ENCODE measurements around the gene FRMD8.
"Not testable (repeated sequence)": the region's sequence is repeated elsewhere in the genome, so short reads cannot be mapped to it uniquely, and the experiment has no call there.

Gene FRMD8

DNA sequence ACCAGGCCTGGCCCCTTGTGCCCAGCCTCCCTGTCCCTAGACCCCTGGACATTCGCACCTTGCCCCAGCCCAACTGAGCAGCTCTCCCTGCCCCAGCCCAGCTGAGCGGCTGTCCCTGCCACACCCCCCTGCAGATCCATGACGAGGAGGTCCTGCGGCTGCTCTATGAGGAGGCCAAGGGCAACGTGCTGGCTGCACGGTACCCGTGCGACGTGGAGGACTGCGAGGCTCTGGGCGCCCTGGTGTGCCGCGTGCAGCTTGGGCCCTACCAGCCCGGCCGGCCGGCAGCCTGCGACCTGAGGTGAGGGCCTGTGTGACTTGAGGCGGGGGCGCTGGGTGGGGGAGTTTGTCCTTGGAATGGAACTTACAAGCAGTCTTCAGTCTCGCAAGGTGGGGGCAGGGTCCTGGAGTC is 7.7 kb downstream of the FRMD8 start:
- DNase-seq, result no peak

DNA sequence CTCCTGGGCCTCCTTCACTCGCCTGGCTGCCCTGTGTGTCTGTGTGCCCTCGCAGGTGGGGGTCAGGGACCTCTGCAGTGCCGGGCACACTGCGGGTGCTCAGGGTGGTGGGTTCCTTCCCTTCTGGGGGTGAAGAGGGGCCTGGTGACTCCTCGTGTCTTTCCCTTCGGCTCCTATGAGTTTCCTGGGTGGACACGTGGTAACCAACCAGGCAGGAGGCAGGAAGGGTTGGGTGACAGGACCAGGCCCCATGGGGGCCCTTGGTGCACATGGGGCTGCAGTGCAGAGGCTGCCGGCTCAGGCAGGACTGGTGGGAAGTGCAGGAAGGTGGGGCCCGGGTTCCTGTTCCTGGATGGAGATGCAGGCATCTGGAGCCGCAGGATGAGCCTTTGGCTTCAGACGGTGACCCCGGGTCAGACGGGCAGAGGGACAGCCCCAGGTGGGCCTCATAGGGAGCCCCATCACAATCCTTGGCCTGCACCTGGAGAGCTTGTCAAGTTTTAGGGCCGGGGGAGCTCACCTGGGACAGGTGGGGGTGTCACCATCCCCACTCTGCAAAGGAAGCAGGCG is 9.6 kb downstream of the FRMD8 start:
- DNase-seq, result no peak

DNA sequence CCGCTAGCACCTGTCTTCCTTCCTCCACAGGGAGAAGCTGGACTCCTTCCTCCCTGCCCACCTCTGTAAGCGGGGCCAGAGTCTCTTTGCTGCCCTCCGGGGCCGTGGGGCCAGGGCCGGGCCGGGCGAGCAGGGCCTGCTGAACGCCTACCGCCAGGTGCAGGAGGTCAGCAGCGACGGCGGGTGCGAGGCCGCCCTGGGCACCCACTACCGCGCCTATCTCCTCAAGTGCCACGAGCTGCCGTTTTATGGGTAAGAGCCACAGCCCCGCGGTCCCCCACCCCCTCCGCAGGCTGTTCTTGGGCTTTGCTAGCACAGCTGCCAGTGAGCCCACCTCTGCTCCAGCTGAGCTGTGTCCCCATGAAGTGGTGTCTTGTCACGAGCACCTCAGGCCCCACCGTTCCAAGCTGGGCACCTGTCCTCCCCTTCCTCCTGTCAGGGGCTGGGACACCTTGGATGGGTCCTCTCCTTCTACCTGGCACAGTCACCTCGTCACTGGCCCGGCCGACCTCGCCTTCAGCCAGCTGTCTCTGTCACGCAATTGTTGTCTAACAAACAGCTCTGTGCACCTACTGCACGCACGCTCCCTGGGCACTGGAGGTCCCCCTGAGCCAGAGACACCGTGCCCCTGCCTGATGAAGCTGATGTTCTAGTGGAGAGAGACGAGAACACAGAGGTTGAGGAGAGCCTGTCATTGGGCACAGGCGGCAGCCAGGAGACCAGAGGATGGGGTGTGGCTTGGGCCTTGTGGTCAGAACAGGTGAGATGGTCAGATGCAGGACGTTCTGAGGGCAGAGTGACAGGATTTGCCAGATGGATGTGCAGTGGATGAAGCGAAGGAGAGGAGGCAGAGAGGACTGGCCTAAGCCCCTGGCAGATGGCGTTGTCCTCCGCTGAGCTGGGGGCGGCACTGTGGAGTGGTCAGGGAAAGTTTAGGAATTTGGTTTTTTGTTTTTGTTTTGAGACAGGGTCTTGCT is 10.6 kb downstream of the FRMD8 start:
- no peak for DNase-seq

DNA sequence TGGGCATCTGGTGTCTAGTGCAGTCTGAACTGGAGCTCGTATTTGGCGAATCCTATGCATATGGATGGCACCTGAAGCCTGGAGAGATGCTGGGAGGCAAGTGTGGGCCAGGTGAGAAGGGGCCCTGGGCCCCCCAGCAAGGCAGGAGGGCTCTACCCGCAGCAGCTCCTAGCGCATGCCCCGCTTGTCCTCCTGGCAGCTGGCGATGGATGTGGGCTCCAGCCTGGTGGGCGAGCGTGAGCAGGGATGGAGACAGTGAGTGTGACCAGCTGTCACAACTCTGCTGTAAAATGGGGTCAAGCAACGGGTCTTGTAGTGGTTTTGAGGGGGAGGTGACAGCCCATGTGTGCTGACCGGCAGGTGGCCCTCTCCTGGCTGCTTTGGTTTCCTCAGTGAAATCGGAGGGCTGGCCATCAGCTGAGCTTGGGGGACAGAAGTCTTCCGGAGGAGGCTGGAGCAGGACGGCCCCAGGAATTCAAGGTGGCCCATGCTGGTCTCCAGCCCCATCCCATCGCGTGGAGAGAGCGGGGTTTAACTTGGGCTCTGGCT is 12.0 kb downstream of the FRMD8 start:
- no peak for DNase-seq

DNA sequence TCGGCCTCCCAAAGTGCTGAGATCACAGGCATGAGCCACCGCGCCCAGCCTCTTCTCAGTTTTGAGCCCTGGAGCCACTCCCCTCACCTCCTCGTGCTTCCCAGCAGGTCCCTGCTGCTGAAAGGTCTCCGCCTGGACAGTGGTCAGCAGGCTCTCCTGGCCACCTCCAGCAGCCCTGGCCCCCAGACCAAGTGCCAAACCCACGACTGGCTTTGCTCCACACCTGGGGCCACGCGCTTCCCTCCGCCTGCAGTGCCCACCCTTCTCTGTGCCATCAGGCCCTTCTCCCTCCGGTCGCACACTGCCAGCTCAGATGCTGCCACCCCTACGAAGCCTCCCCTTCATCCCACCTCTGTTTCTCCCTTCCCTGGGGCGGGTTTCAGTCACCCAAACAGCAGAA is 12.8 kb downstream of the FRMD8 start:
- DNase-seq, result no peak

DNA sequence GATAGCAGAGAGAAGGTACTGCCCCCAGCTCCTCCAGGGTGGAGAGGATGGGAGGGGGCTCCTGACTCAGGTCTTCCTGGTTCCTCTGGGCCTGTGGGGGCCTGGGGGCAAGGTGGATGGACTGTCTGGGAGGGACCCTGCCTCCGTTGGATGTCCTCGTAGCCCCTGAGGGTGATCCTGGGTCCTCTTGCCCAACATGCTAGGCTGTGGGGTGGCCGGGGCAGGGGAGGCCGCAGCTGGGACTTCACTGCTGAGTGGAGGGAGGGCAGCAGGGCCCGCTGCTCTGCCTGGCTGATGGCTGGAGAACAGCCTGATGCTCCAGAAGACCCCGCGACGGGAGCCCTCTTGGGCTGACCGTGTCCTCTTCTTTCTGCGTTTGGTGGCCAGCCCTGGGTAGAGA is 13.4 kb downstream of the FRMD8 start:
- DNase-seq, result no peak

DNA sequence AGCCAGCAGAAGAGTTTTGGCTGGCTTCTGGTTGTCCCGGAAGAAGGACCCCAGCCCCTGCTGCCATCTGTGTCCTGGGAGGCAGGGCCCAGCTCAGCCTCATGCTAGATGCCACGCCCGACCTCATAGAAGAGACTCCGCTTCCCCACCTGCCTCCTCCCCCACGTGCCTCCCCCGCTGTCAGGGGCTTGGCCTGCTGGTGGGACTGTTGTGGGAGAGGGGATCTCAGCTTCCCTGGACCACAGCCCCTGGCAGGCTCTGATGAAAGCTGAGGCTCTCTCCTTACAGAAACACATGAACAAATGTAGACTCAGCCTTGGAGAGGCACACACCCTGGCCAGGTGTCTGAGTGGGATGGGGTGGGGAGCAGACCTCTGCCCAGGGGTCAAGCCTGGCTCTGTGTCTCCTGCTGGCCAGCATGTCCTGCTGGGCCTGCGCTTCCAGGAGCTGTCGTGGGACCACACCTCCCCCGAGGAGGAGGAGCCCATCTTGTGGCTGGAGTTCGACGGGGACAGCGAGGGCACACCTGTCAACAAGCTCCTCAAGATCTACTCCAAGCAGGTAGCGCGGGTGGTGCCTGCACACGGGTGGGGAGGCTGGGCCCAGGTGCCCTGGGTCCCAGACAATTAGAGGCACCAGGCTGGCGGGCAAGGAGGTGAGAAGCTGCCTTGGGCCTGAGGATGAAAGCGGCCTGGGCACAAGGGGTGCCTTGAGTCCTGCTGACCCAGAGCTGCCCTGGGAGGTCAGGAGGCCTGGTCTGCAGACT is 14.1 kb downstream of the FRMD8 start:
- no peak for DNase-seq

DNA sequence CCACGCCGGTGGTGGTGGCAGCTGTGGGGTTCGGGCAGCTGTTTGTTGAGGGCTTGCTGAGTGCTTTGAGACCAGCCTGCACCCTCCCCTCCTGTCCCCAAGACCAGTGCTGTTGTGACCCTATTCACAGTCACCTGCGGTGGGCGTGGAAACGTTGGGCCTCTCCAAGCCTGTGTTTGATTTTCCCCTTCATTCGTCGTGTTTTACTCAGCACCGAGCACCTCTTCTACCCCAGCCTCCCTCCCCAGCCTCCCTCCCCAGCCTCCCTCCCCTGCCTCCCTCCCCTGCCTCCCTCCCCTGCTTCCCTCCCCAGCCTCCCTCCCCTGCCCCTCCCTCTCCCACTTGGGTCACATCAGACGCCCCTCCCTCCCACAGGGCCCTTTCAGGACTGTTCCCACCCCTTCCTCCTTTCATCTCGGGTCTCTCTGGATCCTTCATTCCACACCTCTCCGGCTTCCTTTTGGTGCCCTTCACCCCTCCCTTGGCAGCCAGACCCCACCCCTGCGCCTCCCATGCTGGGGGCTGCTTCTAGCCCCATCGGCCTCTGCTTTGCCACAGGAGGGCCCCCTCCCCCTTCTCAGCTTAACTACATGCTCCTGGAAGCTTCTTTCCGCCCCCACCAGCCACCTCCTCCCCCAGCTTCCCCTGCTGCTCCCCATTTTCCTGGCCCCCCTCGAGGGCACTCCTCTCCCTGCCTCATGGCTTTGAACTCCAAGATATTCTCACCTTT is 14.8 kb downstream of the FRMD8 start:
- no peak for DNase-seq

DNA sequence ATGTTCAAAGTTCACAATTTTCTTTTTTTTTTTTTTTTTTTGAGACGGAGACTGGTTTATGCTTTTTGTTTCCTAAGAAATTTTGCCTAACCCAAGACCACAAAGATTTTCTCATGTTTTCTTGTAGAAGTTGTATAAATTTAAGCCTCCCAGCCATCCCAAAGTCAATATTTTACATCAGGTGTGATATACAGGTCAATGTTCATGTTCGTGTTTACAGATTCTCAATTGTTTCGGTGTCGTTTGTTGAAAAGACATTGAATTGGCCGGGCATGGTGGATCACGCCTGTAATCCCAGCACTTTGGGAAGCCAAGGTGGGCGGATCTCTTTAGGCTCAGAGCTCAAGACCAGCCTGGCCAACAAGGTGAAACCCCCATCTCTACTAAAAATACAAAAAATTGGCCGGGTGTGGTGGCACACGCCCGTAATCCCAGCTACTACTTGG is 15.4 kb downstream of the FRMD8 start:
- no peak for DNase-seq

DNA sequence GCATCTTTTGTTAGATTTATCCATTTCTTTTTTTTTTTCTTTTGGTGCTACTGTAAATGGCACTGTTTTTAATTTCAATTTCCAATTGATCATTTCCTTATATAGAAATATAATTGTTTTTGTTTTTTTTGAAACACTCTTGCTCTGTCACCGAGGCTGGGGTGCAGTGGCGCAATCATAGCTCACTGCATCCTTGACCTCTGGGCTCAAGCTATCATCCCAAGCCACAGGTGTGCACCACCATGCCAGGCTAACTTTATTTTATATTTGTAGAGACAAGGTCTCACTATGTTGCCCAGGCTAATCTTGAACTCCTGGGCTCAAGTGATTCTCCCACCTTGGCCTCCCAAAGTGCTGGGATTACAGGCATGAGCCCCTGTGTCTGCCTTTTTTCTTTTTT is 16.4 kb downstream of the FRMD8 start:
- DNase-seq, result no peak

DNA sequence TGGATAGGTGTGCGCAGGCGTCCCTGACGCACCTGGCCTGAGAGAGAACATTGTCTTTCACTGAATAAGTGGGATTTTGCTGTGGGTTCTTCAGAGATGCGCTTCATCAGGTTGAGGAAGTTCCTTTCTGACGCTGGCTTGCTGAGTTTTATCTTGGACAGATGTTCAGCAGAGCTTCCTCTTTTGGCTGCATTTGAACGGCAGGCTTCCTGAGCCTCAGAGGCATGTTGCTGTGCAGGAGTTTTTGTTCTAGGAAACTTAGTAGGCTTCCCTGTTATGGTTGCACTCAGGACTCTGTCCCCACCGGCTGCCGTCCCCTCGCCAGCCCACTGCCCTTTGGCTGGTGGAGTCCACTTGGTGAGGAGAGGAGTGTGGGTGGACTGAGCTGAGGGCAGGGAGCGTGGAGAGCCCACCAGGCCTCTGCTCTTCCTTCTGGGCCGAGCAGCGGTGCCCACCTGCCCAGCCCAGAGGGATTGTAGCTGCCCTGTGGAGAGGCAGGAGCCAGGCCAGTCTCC is 17.2 kb downstream of the FRMD8 start:
- no peak for DNase-seq

DNA sequence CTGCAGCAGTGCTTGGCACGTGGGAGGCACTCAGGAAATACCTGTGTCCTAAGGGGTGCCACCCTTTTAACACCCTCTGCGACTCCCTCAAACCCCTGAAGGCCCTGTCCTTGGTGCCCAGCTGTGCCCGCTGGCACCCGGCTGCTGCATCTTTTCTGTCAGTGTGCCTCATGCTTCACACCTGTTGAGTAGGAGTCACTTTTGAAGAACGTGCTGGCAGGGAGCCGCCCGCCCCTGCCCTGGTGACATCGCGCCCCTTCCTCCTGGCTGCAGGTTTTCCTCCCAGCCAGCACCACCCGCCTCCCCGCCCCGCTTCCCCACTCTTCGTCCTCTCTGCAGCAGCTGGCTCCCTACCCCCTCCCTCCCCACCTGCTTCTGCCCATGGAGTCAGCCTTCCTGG is 17.8 kb downstream of the FRMD8 start:
- DNase-seq, result no peak

DNA sequence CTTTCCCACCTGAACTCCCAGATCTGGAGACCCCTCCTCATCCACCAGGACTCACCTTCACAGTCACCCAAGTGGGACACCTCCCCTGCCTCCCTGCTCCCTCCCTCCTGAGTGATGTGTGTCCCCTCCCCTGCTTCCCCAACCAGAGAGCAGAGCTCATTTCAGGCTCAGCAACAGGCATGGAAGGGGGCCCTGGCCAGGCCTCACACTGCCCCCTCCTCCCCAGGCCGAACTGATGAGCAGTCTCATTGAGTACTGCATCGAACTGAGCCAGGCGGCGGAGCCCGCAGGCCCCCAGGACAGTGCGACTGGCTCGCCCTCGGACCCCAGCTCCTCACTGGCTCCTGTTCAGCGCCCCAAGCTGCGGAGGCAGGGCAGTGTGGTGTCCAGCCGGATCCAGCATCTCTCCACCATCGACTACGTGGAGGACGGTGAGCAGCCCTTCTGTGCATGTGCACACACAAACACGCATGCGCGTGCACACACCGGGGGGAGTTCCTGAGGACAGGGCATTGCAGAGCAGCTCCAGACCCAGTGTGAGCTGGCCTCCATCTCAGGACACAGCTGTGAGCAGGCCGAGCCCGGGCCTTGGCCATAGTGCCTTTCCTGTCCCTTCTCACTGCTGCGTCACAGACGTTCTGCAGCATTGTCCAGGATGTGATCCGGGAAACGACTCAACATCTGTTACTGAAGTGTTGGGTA is 18.4 kb downstream of the FRMD8 start:
- DNase-seq, result no peak

DNA sequence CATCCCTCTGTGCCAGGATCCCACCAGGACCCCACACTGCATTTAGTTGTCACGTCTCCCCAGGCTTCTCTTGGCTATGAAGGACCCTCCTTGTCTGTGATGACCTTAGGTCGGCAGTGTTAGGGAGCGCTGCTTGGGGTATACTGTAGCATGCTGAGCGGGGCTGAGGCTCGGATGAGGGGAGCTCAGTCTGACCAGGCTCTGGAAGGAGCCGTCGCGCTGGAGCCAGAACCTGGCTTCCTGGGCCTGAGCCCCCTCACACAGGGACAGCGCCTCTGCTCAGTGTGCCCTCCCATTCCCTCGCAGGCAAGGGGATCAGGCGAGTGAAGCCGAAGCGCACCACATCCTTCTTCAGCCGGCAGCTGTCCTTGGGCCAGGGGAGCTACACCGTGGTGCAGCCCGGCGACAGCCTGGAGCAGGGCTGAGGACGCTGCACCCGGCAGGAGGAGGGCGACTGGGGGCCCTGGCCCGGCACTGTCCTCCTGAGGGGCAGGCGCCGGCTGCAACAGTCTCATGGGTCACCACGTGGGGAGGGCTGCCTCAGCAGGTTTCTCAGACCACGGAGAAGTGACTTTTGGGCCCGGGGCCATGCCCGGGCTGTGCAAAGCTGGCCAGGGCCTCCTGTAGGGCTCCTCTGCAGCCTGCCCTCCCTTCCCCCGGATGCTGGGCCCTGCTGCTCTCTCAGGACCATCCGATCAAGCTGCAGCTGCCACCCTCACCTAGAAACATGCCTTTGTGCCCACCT is 24.7 kb downstream of the FRMD8 start:
- no peak for DNase-seq

DNA sequence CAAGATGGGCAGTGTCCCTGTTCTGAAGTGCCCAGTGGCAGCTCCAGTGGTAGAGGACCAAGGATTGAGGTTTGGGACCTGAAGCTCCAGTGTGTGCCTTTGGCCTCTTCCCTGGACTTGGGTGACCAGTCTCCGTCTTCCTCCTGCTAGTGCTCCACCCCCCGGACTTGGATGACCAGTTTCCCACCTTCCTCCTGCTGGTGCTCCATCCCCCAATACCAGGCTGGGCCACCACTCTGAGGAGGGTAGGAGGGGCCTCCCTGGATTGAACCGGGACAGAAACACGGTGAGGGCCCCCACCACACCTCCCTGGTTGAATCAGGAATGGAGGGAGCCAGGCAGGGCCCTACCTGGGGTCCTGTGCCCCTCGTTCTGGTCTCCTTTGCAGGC is 25.2 kb downstream of the FRMD8 start:
- DNase-seq, result no peak

DNA sequence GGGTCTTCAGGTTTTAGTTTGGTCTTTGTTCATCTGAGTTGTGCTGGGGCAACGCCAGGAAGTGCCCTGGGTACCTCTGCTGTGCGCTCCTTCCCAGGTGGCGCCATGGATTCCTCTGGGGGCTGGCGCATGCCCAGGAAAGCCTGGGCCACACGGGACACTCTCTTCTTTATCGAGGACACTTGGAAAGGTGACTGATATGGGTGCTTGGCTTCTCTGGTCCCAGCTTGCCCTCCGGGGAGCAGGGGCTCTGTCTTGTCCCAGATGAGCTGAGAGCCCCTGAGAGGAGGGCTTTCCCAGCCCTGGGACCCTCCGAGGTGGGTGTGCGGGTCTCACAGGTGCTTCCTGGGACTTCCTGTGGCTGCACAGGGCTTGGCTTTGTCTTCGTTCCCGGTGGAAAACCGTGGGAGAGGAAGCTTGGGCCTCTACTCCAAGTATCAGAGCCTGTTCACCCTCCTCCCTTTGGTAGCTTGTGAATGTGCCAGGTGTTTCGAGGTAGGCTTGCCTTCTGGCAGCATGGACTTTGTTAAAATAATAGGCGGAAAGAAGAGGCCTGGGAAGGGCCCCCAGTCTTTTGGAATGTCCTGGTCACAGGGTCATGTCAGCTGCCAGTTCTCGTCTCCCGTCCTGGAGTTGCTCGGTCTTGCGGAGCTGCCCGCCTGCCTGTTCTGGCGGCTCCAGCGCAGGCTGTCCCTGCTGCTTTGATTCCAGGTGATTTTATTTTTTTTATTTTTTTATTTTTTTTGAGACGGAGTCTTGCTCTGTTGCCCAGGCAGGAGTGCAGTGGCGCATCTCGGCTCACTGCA is 26.0 kb downstream of the FRMD8 start:
- DNase-seq, result no peak

DNA sequence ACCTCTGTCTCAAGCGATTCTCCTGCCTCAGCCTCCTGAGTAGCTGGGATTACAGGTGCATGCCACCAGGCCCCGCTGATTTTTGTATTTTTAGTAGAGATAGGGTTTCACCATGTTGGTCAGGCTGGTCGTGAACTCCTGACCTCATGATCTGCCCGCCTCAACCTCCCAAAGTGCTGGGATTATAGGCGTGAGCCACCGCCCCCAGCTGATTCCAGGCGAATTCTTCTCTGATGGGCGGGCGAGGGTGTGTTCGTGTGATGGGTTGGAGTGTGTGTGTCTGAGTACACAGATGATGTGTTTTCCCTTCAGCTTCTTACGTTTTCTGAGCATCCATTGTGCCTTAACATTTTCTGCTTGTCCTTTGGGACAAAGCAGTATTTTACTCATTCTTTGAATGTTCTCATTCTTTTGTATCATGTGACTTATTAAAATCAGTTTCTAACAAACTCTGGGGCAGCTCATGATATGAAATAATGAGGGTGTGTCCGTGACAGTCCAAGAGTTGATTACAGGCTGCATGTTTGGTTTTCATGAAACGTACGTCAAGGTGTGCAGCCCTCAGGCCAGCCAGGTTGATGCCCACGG is 26.7 kb downstream of the FRMD8 start:
- not testable (repeated sequence) for DNase-seq

DNA sequence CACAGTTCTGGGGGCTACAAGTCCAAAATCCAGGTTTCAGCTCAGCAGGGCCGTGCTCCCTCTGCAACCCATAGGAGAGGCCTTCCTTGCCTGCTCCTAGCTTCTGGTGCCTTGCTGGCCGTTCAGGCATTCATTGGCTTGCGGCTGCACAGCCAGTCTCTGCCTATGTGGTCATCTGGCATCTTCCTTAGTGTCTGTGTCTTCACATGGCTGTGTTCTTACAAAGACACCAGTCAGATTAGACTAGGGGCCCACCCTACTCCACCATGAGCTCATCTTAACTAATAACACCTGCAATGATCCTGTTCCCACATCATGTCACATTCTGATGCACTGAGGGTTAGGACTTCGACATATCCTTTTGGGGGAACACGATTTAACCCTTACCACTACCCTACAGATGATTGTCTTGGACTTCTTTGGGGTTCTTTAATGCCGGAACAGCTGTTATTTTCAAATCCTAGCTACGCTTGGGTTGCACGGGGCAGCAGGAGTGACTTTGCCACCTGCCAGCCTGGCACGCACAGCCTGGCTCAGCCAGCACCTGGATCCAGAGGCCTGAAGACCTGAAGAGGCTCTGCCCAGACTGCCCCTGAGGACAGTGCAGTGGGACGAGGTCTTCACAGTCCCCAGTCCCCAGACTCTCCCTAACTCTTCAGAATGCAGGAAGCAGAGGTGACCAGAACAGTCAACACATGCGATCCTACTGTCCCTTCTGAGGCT is 28.5 kb downstream of the FRMD8 start:
- no peak for DNase-seq

All from NCI-H1694 (cell line).